Lower leg skin (tissue), 3 donors: Measurements from ENCODE around the gene USP48.

Experiments used
- POLR2A ChIP-seq, 2 donors: fragments of 450-650 bp; IDR thresholded peaks; one replicate each; pipeline ENCODE4 v1.6.1; 2016 to 2017; ENCODE audit warnings: antibody characterized with exemption in 2 of 2, mild to moderate bottlenecking in 1 of 2, moderate library complexity in 1 of 2
- TF ChIP-seq, protein P1 (sequence below), 3 donors: fragments of 450-650 bp; IDR thresholded peaks; one replicate each; pipeline ENCODE4 v1.5.1; 2016; ENCODE audit warnings: antibody characterized with exemption in 3 of 3, mild to moderate bottlenecking in 3 of 3, moderate library complexity in 2 of 3

DNA sequence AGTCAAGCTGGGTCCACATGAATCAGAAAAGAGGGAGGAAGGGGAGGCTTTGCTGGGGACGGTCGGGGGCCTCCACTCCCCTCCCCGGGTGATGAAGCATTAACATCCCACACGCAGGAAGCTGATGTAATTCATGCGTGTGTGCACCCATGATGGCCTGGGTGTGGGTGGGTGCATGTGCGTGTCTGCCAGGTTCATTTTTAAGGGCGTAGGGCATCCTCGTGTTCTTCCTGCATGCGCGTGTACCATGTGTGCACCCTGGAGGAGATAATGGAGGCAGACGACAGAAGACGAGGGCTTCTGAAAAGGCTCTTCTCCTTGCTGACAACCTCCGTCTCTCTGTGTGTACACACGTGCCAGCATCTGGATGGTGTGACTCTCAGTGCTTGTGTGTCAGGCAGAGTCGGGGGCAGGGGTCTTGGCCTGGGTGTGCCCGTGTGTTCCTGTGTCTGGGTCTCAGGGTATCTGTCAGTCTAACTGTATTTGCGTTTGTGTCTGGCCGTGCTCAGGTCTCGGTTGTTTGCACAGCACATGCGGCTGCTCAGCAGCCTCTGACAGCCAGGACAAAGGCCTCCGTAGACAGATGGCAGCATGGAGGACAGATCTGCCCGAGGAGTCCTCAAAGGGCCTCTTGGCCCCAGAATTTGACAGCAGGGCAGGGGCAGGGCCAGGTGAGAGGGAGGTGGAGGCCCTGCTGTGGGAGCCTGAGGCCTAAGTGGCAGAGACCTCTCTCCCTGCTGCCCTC is 116.2 kb downstream of the USP48 start:
- TF ChIP-seq POLR2A (IDR thresholded peaks at IDR 0.05), result no peak
- TF ChIP-seq, protein P1, sequence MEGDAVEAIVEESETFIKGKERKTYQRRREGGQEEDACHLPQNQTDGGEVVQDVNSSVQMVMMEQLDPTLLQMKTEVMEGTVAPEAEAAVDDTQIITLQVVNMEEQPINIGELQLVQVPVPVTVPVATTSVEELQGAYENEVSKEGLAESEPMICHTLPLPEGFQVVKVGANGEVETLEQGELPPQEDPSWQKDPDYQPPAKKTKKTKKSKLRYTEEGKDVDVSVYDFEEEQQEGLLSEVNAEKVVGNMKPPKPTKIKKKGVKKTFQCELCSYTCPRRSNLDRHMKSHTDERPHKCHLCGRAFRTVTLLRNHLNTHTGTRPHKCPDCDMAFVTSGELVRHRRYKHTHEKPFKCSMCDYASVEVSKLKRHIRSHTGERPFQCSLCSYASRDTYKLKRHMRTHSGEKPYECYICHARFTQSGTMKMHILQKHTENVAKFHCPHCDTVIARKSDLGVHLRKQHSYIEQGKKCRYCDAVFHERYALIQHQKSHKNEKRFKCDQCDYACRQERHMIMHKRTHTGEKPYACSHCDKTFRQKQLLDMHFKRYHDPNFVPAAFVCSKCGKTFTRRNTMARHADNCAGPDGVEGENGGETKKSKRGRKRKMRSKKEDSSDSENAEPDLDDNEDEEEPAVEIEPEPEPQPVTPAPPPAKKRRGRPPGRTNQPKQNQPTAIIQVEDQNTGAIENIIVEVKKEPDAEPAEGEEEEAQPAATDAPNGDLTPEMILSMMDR (IDR thresholded peaks at IDR 0.05), result no peak
